C4-2B (cell line): ENCODE measurements around the gene ATG7.

ENCODE experiments used
- H3K27ac ChIP-seq: fragments of 450-650 bp; 2 replicates; pipeline ENCODE4 v1.5.1; 2017
- ZFX ChIP-seq: fragments of 450-650 bp; IDR thresholded peaks from 2 replicates; pipeline ENCODE4 v1.6.1; 2017
- TF ChIP-seq, protein P1 (sequence below): fragments of 450-650 bp; conservative IDR thresholded peaks from 2 replicates; pipeline ENCODE4 v1.5.1; 2017; ENCODE audit warnings: mild to moderate bottlenecking

Gene ATG7

DNA sequence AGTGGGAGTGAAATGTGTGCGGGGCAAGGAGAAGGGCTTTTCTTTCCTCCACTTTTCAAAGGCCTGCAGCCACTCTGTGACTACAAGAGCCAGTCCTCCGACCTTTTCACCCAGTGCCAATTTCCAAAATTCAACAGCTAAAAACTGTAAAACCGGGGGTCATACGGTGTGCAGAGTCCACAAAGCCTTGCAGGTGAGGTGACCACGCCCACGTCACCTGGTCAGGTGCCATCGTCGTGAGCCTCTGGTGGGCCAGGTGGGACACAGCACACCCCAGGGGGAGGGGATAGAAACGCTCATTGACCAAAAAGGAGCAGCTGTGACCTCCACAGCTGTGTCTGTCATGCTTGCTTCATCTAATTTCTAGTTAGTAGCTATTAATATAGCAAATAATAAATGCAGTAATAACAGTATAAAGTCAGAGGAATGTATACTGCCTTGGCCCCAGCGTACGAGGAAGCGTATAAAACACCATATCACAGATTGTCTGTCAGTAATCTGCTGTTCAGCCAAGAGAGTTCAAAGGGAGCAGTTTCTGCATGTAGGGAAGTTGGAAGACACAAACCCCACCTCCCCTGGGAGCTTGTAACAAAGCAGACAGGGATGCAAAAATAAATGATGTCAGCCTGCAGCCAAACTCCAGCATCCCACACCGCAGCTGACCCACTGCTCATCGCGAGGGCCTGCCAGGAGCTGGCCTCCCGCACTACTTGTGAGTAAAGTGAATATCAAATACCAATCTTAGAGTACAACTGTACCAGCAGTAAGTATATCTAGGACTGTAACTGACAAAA, 284.9 kb downstream of the ATG7 start:
- H3K27ac ChIP-seq, result no peak overlapping the region

GRCh38 chr3:11558002-11558401, 285.8 kb downstream of the ATG7 start:
- TF ChIP-seq ZFX, result no peak
- TF ChIP-seq, protein P1, sequence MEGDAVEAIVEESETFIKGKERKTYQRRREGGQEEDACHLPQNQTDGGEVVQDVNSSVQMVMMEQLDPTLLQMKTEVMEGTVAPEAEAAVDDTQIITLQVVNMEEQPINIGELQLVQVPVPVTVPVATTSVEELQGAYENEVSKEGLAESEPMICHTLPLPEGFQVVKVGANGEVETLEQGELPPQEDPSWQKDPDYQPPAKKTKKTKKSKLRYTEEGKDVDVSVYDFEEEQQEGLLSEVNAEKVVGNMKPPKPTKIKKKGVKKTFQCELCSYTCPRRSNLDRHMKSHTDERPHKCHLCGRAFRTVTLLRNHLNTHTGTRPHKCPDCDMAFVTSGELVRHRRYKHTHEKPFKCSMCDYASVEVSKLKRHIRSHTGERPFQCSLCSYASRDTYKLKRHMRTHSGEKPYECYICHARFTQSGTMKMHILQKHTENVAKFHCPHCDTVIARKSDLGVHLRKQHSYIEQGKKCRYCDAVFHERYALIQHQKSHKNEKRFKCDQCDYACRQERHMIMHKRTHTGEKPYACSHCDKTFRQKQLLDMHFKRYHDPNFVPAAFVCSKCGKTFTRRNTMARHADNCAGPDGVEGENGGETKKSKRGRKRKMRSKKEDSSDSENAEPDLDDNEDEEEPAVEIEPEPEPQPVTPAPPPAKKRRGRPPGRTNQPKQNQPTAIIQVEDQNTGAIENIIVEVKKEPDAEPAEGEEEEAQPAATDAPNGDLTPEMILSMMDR, result no peak

More for the DNA sequence above, 284.9 kb downstream of the ATG7 start:
- TF ChIP-seq ZFX, result no peak
- TF ChIP-seq, protein P1, result no peak

DNA sequence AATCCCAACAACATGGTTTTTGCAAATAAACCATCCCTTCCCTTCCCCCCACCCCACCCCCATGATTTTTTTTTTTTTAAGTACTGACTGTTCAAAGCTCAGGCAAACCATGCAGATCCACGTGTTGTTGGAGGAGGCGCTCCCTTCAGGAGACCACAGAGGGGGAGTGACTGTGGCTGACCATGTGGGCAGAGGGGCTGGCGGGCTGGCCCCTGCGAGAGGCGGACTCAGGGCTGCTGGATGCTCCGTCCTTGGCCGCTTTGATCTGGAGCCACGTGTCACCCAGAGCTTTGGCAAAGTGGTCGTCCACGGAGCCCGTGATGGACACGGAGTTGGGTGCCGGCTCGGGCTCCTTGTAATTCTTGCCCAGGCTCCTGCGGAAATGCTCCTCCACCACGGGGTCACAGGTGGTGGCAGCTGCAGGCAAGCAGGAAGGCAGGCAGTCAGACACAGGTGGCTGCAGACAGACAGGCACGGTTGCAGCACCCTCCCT, 286.3 kb downstream of the ATG7 start:
- H3K27ac ChIP-seq, result no peak overlapping the region
- TF ChIP-seq, protein P1, result no peak

More at GRCh38 chr3:11558002-11558401, 285.8 kb downstream of the ATG7 start:
- no peak overlapping the region for H3K27ac ChIP-seq

GRCh38 chr3:11558918-11559815, 287.0 kb downstream of the ATG7 start:
- TF ChIP-seq, protein P1, result no peak
- no peak overlapping the region for H3K27ac ChIP-seq

DNA sequence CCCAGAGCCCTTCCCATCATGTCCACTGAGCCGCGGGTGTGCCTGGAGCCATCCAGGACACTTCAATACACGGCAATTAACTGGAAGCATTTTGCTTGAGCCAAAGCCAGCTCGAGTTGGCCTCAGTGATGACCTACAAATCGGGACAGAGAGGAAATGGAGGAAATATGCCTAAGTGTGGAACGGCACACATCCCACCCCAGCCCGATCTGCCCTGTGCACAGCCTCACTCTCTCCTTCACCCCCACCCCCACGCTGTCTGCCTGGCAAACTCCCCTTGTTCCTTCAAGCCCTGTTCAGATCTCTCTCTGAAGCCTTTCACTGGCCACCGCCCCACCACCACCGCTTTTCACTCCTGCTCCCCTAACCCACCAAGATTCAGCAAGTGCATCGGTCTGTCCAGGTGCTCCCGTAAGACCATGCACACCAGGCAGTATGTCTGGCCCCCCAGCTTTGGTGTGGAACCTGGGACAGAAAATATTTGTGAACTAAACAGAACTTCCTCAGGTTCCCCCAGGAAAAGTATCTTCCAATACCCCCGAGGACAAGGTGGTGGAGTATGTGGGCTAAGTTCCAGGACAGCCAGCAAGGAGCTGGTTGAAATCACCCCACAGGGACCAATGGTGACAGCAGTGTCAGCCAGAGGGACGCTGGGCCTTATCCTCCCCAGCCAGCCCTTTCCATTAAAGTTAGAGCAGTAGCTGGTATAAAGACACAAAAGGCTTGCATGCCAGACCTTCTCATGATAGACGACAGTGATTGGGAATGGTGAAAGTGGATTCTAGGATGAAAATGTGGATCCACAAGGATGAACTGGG, 287.8 kb downstream of the ATG7 start:
- no peak overlapping the region for H3K27ac ChIP-seq
- TF ChIP-seq, protein P1, result no peak
- no peak for TF ChIP-seq ZFX

GRCh38 chr3:11560746-11561145, 288.5 kb downstream of the ATG7 start:
- TF ChIP-seq, protein P1, result no peak
- H3K27ac ChIP-seq, result no peak overlapping the region
